GM19025 (cell line): ENCODE data around the gene RPS19BP1.
A peak's percentile ranks its signal among the peaks of the same experiment; 100 is the strongest.

ENCODE experiments used
- ATAC-seq: cut with Tn5 transposase; IDR thresholded peaks from one replicate; pipeline ENCODE4 v1.9.1; 2021; ENCODE audit warnings: mild to moderate bottlenecking, low read depth, moderate library complexity; ENCODE audit not compliant: unreplicated experiment

Gene RPS19BP1, protein sequence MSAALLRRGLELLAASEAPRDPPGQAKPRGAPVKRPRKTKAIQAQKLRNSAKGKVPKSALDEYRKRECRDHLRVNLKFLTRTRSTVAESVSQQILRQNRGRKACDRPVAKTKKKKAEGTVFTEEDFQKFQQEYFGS

DNA sequence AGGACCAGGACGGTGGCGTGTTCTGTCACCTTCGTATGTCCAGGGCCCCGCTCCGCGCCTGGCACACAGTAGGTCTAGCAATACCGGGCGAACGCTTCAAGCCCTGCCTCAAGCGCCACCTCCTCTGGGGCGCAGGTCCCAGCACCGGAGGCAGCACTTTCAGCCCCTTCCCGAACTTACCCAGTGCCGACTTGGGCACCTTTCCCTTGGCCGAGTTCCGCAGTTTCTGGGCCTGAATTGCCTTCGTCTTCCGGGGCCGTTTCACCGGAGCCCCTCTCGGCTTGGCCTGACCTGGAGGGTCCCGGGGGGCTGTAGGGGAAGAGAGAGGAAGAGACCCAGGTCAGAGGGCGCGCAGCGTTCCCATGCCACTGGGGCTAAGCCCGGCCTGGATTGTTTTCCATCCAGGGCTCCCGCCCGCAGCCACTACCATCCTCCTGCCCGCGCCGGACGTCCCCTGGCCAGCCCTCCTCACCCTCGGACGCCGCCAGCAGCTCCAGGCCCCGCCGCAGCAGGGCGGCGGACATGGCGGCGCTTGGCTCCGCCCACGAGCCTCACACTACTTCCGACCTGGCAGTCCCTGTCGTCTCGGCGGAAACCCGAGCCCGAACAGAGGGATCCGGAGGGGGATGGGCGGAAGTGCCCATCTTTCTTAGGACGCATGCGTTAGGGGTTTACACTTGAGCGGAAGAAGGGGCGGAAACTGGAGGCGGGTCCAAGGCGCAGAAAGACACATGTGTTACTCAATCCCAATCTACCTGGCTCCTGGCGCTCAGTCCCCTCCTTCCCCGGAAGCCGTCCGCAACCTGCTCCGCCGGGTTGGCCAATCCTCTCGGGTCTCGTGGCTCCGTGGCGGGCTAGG lies at the start of gene RPS19BP1:
Gene RPS19BP1 (minus strand): TSS at position 534 of the 859 bp plus-strand sequence. CDS start 10 bp downstream, at position 524.
- peak; percentile 70 for ATAC-seq

DNA sequence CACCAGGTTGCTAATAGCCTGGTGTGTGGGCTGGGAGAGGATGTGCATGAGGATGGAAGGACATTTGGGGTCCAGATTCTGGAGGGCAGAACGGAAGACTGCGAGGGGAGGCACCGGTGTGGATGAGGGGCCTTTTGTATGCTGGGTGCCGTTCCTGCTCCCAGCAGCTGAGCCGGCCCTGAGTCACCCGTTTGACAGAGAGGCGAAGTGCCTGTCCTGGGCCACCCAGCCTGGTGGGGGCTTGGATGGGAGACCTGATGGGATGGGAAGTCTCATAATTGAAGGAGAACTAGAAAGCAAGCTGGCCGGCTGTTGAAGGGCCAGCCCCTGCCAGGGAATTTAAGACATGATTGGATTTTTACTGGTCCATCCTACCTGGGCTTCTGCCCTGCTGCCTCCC lies 48.8 kb upstream of the RPS19BP1 start:
- ATAC-seq, result no peak

DNA sequence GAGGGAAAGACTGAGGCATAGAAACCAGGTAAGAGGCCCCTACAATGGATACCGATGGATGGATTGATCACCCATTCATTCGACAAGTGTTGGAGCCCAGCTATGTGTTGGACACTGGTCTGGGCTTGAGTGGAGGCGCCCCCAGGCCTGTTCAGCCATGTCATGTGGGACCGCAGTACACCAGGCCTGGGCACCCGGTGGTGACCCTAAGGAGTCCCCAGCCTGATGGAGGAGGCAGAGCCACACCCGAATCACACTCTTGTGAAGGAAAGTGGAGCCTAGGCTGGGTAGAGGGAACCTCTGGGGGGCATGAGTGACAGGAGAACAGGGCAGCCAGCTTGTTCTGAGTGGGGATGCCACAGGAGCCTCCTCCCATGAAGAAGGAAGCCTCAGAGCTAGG lies 48.2 kb upstream of the RPS19BP1 start:
- no peak for ATAC-seq

DNA sequence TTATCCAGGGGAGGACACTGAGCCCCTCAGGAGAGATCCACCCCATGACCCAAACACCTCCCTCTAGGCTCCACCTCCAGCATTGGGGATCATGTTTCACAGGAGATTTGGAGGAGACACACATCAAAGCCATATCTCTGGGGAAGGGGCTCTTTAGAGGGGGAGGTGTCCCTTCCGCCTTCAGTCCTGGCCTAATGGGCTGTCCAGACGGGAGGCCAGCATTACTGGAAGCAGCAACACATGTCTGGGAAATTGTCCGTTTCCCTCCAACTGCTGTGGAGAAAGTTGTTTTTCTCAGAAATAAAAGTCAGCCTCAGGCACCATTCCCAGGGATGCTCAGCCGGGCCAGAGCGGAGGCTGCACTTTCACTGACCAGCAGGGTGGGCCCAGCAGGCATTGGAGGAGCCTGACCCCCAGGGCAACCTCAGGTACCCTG lies 47.5 kb upstream of the RPS19BP1 start:
- no peak for ATAC-seq

DNA sequence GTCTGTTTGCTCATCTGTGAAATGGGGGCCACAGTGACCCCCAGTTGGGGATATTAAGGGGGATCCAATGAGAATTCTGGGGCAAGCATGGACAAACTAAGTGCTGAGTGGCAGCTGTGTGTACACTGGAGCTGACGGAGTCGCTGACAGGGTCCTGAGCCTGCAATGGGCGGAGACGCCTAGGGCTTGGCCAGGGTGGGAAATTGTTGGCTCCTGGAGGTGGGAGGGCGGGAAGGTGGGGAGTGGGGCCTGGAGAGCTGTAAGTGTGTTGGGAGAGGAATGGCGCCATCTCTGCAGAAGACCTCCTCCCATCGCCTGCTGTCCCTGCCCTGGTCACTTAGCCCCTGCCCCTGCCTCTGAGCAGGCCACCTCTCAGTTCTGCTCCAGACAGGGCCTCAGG lies 45.4 kb upstream of the RPS19BP1 start:
- no peak for ATAC-seq

DNA sequence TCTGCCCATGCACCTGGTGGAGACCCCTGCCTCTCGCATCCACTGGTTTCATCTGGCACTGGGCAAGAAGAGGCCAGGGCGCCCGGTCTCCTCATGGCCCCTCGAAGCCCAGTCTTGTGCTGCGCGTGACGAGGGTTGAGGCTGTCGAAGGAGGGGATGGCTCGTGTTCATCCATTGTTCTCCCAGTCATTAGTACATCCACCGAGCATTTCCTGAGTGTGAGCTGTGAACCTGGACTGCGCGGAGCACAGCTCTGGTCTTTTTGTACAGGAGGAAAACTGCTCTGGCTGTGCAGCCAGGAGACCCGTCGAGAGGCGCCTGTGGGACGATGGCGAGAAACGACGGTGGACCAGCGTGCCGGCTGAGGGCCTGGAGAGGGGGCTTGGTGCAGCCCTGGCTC lies 44.8 kb upstream of the RPS19BP1 start:
- ATAC-seq, result no peak

DNA sequence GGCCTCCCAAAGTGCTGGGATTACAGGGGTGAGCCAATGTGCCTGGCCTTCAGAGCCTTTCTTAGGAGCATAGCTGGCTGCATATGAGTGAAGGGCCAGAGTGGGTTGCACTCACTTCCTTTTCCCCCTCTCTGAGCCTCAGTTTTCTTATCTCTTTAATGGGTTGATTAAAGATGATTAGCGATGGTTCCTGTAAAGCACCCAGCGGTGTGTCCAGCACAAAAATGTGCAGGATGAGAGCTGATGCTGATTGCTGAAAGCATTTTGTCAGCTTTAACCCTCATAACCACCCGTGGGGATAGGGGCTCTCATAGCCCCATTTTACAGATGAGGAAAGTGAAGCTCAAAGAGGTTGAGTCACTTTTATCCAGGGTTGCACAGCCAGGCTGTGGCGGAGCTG lies 43.5 kb upstream of the RPS19BP1 start:
- no peak for ATAC-seq

DNA sequence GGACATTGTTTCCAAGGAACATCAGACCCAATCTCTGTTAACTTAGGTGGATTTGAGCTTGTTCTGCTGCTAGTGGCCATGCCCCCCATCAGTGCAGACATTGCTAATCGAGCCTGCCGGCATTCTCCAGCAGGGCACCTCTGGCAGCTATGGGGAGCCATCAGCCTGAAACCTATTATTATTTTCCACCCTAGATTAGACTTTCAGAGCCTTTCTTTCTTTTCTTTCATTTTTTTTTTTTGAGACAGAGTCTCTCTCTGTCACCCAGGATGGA lies 42.9 kb upstream of the RPS19BP1 start:
- ATAC-seq, result no peak

DNA sequence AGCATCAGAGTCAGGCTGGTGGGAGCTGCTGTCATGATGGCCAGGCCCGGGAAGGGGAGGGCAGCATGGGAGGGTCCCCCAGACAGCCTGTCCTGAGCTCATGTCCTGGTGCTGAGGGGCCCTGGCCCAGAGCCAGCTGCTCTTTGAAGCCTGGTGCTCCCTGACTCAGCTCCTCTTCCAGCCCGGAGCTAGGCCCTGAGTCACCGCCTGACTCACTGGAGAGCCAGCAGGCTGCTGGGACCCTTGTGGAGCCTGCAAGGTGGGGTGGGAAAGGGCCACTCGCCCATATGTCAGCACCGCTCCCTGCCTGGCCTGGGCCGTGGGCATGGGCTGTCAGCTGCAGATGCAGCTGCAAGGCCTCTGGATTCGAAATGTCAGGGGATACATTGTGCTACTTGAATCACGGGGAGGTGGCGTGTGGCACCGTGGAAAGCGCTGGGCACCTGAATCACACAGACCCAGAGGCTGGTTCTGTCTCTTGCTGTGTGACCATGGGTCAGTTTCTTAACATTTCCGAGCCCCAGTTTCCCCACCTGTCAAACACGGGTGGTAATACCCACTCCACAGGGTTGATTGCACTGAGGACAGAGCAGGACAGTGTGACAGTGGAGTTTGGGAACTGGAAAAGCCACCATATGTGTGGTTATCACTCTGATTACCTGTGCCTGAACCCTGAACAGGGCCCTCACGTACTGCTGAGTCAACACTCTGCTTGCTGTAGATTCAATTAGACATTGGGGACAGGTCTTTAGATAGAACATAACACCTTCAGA lies 42.4 kb upstream of the RPS19BP1 start:
- ATAC-seq, result no peak

DNA sequence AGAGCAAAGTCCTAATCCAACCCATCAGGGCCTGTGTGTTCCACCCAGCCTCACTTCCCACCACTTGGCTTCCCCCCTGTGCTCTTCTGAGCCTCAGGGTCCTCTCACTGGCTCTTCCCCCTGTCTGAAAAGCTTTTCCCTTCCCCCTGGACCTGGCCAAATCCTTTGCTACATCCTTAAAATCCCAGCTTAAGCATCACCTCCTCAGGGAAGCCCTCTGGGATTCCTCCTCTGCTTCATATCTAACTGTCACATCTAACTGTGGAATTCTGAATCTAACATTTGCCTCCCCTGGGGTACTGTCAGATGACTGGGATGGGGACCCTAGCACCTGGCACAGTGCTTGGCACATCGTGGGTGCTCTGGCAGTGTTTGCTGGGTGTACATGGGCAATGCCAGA lies 39.0 kb upstream of the RPS19BP1 start:
- no peak for ATAC-seq

DNA sequence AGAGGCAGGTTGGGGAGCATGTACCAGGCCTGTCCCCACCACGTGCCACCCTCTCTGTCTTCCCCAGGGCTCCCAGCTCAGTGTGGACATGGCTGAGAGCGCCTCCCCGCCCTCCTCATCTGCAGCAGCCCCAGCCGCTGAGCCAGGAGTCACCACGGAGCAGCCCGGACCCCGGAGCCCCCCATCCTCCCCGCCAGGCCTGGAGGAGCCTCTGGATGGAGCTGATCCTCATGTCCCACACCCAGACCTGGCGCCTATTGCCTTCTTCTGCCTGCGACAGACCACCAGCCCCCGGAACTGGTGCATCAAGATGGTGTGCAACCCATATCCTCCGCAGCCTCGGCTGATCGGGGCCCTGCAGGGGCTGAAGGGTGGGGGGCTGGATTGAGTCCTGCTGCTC lies 38.1 kb upstream of the RPS19BP1 start, which contains the start of gene CACNA1I:
Gene CACNA1I (plus strand): TSS at position 89 of the 400 bp plus-strand sequence. CDS start 0 bp downstream, at position 89.
- no peak for ATAC-seq

DNA sequence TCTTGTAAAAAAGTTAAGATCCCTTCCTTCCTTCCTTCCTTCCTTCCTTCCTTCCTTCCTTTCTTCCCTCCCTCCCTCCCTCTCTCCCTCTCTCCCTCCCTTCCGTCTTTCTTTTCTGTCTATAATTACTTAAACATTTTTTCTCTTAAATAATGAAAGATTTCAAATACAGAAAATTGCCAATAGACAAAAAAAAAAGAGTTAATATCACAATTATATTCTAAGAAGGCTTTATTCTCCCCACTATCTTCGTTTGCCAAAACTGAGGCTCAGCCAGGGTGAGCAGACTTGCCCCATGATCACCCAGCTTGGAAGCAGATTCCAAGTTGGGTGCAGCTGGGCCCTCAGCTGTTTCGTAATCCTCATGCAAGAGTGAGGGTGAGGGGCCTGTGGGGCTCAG lies 37.7 kb upstream of the RPS19BP1 start:
- no peak for ATAC-seq

DNA sequence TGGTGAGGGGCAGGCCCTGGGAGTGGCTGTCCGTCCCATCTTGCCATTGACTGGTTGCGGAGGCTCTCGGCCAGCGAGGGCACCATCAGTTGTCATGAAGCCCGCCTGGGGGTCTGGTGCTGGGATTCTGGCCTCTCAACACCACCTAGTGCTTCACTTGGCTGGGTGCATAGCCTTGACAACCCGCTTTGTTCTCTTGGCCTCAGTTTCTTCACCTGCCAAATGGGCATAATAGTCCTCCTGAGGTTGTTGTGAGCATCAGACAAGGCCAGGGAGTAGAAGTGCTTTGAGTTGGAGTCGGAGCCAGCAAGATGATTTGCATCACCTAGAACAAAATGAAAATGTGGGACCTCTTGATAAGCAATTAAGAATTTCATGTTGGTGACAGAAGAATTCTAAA lies 36.5 kb upstream of the RPS19BP1 start:
- no peak for ATAC-seq

DNA sequence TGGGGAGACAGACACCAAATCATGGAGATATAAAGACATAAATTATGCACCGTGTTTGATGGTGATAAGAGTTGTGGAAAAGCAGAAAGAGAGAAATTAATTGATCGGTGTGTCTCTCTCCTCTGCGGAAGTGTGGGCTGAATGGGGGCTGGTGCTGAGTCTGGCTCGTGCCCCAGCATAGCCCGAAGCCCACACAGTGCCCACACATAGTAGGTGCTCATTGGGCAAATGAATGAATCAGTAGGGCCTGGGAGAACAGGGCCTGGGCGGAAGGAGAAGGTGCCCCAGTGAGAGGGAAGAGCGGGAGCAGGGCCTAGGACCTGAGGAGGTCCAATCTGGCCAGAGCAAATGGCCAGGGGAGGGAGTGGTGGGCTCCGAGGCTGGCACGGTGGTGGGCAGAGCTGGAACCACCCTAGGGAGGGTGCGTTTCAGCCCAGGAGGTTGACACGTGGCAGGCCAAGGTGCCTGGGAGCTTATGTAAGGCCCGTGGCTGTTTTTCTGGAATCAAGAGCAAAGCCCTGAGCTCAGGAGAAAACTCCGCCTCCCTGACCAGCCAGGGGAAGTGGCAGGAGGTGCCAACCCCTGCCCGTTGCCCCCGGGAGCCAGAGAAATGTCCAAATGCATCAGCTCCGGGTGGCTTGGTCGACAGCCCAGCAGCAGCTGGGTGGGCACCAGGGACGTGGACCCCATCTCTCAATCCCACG lies 35.9 kb upstream of the RPS19BP1 start:
- no peak for ATAC-seq

DNA sequence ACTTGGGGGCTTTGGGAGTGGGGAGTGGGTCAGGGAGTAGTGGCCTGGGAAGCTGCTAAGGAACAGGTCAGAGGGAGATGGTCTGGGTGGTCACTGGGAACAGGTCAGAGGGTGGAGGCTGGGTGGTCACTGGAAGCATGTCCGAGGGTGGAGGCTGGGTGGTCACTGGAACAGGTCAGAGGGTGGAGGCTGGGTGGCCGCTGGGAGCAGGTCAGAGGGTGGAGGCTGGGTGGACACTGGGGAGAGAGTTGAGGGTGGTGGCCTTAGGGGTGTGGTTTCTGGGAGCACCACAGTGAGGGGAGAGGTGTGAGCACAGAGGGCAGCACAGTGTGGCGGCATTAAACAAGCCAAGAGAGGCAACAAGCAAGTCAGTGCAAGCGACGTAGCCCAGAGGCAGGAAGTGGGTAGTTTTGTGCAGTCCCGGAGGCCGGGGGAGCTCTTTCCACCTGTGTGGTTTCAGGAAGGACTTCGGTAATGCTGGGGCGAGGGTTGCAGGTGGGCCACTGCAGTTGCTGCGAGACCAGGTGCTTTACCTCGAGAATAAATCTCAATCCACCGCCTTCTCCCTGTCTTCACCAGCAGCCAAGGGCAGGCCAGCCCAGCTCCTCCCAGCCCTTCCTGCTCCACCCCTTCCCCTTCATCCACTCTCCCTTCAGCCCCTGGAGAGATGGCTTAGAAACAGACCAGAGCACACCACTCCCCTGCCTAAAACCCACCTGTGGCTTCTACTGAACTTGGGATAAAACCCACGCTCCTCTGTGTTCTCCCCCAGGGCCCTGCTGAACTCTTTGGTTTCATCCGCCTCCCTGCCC lies 34.8 kb upstream of the RPS19BP1 start:
- no peak for ATAC-seq

DNA sequence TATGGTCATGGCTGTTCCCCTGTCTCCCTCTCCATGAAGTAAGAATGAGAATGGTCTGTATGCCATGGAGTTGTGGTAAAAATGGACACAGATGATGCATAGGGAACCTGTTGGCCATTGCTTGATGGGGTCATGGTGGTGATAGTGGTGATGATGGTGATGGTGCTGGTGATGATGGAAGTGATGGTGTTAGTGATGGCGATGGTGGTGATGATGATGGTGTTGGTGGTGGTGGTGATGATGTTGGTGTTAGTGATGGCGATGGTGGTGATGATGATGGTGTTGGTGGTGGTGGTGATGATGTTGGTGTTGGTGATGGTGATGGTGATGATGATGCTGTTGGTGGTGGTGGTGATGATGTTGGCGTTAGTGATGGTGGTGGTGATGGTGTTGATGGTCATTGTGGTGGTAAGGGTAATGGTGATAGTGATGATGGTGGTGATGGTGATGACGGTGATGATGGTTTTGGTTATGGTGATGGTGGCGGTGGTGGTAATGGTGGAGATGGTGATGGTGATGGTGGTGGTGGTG lies 32.9 kb upstream of the RPS19BP1 start:
- no peak for ATAC-seq

DNA sequence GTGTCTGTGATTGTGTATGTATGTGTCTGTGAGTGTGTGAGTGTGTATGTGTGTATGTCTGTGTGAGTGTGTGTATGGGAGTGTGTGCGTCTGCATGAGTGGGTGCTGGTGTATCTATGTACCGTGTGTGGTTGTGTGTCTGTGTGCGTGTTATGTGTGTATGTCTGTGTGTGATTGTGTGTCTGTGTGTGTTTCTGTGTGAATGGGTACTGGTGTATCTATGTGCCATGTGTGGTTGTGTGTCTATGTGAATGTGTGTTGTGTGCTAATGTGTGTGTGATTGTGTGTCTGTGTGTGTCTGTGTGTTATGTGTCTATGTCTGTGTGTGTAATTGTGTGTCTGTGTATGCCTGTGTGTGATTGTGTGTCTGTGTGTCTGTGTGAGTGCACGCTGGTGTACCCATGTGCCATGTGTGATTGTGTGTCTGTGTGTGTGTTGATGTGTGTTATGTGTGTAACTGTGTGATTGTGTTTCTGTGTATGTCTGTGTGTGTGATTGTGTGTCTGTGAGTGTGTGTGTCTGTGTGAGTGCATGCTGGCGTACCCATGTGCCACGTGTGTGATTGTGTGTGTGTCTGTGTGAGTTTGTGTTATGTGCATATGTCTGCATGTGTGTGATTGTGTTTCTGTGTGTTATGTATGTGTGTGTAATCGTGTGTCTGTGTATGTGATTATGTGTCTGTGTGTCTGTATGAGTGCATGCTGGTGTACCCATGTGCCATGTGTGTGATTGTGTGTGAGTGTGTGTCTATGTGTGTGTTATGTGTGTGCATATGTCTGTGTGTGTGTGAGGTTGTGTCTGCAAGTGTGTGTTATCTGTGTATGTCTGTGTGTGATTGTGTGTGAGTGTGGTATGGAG lies 31.3 kb upstream of the RPS19BP1 start:
- no peak for ATAC-seq

DNA sequence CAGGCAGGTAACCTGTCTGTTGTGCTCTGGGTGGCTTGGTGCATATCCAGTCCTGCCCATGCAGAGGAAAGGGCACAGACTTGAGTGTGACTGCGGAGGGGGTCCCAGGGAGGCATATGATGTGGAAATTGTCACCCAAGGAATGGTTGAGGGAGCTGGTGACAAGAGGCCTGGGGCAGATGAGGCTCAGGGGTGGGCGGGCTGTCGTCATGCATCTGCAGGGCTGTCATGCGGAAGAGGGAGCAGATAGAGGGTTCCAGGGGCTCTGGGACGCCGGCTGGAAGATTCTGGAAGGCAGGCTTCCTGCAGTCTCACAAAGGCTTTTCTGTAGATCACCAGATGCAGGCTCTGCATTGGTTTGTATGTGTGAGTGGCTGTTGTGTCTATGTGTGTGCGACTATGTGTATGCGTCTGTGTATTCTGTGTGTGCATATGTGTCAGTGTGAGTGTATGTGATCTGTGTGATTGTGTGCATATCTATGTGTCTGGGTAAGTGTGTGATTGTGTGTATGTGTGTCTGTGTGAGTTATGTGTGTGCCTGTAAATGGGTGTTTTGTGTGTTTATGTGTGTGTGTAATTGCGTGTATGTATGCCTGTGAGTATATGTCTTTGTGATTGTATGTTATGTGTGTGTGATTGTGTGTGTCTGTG lies 30.4 kb upstream of the RPS19BP1 start:
- ATAC-seq, result no peak
